ENCODE results near the gene KCTD3. TPM values are rescaled to one million over a fixed set of nuclear protein-coding genes. Genes with fewer than 3 reads are reported as not detected.

Gene KCTD3
- total RNA-seq, 1 experiment from 2014 or later: 39.3 TPM

- Mint-ChIP-seq H3K27me3 (ENCODE audit: low read depth) (no peaks in the 10 kb centered on the region), H3K36me3 (ENCODE audit: insufficient read depth in 1 of 3, low read depth in 3 of 3) (peaks cover 0 to 6% (median 0%) of the 10 kb centered on the region in 3 experiments; a peak in 1 of 7 replicates), H3K9me3 (peaks cover 3 to 11% of the 10 kb centered on the region in 2 experiments; a peak in 4 of 5 replicates), H3K4me3 (no peak overlapping the region), H3K27ac (no peak overlapping the region), H3K4me1 (no peaks in the 10 kb centered on the region)
- no peak overlapping the region for H2BK120ac ChIP-seq (ENCODE audit: low read depth, low read length, poor library complexity, severe bottlenecking)
- no CpG with 5 or more reads among the region's 2 CpGs for WGBS (ENCODE audit: extremely low coverage, insufficient read length, low lambda C conversion rate)
- H3K23ac ChIP-seq (ENCODE audit: insufficient read length, low read depth, low read length): no peak overlapping the region
- no peak overlapping the region for H3K4ac ChIP-seq (ENCODE audit: low read depth, low read length)
- H2AFZ ChIP-seq (ENCODE audit: low read length): no peak overlapping the region
- H3K79me1 ChIP-seq (ENCODE audit: insufficient read depth, low read depth, low read length, poor library complexity, severe bottlenecking): no peaks in the 10 kb centered on the region
- H2BK5ac ChIP-seq (ENCODE audit: insufficient read length, low read length): no peak overlapping the region
- no peak overlapping the region for H3K27ac ChIP-seq (ENCODE audit: insufficient read length, low read depth, low read length)
- no peak overlapping the region for H2BK20ac ChIP-seq (ENCODE audit: low read depth, low read length, poor library complexity, severe bottlenecking)
- no peak overlapping the region for H3K56ac ChIP-seq (ENCODE audit: insufficient read length, low read depth, low read length)
- H2BK12ac ChIP-seq (ENCODE audit: insufficient read length, low read depth, low read length): no peak overlapping the region
- H3T11ph ChIP-seq (ENCODE audit: low read length): no peak overlapping the region
- H4K5ac ChIP-seq (ENCODE audit: insufficient read length, low read depth, low read length): no peak overlapping the region
- H3K79me2 ChIP-seq (ENCODE audit: insufficient read depth, low read length): no peaks in the 10 kb centered on the region
- H3K18ac ChIP-seq (ENCODE audit: insufficient read length, low read depth, low read length): no peak overlapping the region
- no peaks in the 10 kb centered on the region for H4K20me1 ChIP-seq (ENCODE audit: control insufficient read depth, insufficient read depth, insufficient read length)
- no peak overlapping the region for H2BK15ac ChIP-seq (ENCODE audit: low read depth, low read length)
- no peak overlapping the region for H3K9ac ChIP-seq (ENCODE audit: extremely low read depth, insufficient read length, low read length)
- no peak overlapping the region for H2AK5ac ChIP-seq (ENCODE audit: insufficient read length, low read length)
- no peak overlapping the region for H4K8ac ChIP-seq (replicated peaks; ENCODE audit: insufficient read length, low read depth, low read length)
- no peak overlapping the region for H4K91ac ChIP-seq (ENCODE audit: insufficient read length, low read depth, low read length)
- no peaks in the 10 kb centered on the region for H3K27me3 ChIP-seq (ENCODE audit: insufficient read depth, low read length)
- no peaks in the 10 kb centered on the region for H3K23me2 ChIP-seq (ENCODE audit: insufficient read length, low read depth, low read length, poor library complexity, severe bottlenecking)
- no peak overlapping the region for H3K4me2 ChIP-seq (ENCODE audit: insufficient read depth, insufficient read length, low read length)
- peaks cover 5% of the 10 kb centered on the region for H3K9me3 ChIP-seq (ENCODE audit: control insufficient read depth, low read depth, low read length)
- no peak for DNase-seq
- no peak overlapping the region for H3K14ac ChIP-seq (ENCODE audit: insufficient read depth, low read length)
- no peaks in the 10 kb centered on the region for H3K4me1 ChIP-seq (ENCODE audit: insufficient read depth, low read length)
- TF ChIP-seq, protein P1, sequence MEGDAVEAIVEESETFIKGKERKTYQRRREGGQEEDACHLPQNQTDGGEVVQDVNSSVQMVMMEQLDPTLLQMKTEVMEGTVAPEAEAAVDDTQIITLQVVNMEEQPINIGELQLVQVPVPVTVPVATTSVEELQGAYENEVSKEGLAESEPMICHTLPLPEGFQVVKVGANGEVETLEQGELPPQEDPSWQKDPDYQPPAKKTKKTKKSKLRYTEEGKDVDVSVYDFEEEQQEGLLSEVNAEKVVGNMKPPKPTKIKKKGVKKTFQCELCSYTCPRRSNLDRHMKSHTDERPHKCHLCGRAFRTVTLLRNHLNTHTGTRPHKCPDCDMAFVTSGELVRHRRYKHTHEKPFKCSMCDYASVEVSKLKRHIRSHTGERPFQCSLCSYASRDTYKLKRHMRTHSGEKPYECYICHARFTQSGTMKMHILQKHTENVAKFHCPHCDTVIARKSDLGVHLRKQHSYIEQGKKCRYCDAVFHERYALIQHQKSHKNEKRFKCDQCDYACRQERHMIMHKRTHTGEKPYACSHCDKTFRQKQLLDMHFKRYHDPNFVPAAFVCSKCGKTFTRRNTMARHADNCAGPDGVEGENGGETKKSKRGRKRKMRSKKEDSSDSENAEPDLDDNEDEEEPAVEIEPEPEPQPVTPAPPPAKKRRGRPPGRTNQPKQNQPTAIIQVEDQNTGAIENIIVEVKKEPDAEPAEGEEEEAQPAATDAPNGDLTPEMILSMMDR (conservative IDR thresholded peaks at IDR 0.05): no peak
These were observed 23.3 kb upstream of the KCTD3 start for GRCh38 chr1:215543806-215544205.

Data from H9 (cell line).